IPS DF 4.7 (cell line): ENCODE results near the gene DNHD1.

Source experiments
- DNase-seq: peaks from one replicate; pipeline ENCODE4 v3.0.0-alpha.2; 2013; ENCODE audit warnings: low spot score; ENCODE audit errors: extremely low read depth

DNHD1 gene

GRCh38 chr11:6531267-6531752, 34.2 kb downstream of the DNHD1 start:
- peak; percentile 30 for DNase-seq

GRCh38 chr11:6538456-6538855, 41.4 kb downstream of the DNHD1 start:
- no peak for DNase-seq

DNA sequence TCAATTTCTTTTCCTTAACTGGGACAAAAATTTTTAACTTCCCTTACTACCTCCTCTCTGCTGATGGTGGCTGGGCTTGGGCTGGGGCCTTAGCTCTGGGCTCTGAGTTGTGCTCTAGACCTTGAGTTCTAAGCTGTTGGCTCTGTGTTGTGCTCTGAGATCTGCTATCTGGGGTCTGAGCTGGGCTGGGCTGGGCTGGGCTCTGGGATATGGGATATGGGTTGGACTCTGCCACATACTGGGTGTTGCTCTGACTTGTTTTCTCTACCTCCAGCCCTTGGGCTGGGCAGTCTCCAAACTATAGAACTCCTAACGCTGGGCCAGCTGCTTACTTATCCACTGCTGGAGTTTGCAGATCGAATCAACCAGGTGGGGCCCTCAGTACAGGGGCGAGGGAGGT, 41.9 kb downstream of the DNHD1 start:
- no peak for DNase-seq

GRCh38 chr11:6539748-6540268, 42.7 kb downstream of the DNHD1 start:
- no peak for DNase-seq

DNA sequence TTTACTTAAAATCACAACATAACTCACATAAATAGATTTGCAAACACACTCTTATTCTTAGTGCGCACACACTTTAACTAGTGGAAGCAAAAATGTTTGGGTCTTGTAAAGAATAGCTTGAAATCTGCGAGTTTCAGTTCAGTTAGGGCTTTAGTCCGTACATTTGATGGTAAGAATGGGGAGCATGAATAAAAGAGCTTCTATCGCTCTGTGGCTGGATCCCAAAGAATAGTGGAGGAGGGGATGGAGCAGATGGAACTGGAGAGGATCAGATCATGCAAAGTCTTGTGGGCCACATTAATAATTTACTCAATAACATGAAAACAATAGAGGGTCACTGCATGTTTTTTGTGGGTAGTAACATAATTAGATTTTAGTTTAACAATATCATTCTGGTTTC, 44.3 kb downstream of the DNHD1 start:
- no peak for DNase-seq

DNA sequence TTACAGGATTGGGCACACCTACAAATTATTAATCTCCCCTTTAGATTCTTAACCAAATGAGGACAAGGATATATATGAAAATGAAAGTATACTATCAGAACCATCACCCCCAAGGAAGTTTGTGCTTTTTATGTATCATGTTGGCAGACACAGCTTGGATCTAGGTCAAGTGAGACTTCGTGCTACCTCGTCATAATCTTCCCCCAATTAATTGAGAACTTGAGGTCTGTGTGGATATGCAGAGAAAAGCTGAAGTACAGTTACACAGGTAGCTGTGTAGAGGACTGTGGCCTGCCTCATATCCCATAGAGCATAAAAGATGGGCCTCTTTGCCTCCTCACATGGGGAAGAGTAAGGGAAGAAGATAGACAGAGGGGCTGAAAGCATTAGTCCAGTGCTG, 45.6 kb downstream of the DNHD1 start:
- no peak for DNase-seq

DNA sequence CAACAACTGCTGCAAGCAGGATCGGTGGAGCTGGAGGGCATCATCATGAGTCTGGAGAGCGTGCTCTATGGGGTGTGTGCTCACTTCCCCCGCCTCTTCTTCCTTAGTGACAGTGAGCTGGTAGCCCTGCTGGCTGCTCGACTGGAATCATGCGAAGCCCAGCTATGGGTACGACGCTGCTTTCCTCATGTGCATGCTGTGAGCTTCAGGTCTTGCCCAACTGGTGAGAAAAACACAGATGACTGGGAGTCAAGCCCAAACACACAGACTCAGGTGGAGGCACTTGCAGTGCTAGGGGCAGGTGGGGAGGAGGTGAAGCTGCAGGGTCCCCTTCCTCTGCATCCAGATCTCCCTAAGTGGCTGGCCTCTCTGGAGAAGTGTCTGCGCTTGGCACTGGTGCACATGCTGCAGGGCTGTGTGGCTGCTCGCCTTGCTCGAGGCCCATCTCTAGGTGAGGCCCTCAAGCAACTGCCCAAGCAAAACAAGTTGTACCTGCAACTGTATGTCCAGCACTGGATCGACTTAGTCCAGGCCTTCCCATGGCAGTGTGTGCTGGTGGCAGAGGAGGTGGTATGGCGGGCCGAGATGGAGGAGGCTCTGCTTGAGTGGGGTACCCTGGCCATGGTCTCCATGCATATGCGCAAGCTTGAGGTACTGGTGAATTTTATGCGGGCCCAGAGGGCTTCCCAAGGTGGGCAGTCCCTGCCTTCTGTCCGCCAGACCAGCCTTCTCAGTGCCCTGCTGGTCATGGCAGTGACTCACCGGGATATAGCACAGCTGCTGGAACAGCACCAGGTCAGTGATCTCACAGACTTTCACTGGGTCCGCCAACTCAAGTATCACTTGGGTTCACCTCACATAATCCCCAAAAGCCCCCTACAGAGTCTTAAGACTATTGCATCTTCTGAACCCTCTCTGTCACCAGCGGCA, 48.1 kb downstream of the DNHD1 start:
- no peak for DNase-seq

DNA sequence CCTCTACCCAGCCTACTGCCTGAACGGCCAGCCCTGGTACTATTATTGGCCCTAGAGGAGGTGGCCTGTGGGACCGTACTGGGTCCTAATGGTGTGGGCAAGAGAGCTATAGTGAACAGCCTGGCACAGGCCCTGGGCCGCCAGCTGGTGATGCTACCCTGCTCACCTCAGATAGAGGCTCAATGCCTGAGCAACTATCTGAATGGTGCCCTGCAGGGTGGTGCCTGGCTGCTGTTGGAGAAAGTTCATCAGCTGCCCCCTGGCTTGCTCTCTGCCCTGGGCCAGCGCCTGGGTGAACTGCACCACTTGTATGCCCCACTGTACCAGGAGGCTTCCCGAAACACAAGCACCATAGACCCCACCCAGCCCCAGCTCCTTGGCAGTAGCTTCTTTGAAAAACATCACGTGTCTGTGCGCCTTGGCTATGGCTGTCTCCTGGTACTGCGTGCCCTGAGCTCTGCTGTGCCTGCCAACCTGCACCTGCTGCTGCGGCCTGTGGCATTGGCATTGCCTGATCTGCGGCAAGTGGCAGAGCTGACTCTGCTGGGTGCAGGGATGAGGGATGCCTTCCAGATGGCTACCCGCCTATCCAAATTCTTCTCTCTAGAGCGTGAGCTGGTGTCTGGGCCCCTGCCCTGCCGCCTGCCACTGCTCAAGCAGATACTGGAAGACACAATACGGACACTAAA, 49.0 kb downstream of the DNHD1 start:
- DNase-seq = no peak

GRCh38 chr11:6546735-6547134, 49.7 kb downstream of the DNHD1 start:
- DNase-seq = no peak

GRCh38 chr11:6547177-6547576, 50.1 kb downstream of the DNHD1 start:
- no peak for DNase-seq

- DNase-seq = no peak
Observed at GRCh38 chr11:6548121-6548520, 51.0 kb downstream of the DNHD1 start.

- no peak for DNase-seq
Observed at GRCh38 chr11:6548641-6549040, 51.6 kb downstream of the DNHD1 start.

GRCh38 chr11:6553634-6554033, 56.6 kb downstream of the DNHD1 start:
- DNase-seq = no peak

- DNase-seq = no peak
Observed at GRCh38 chr11:6554828-6555706, 58.0 kb downstream of the DNHD1 start.

GRCh38 chr11:6556139-6556949, 59.3 kb downstream of the DNHD1 start:
- no peak for DNase-seq

DNA sequence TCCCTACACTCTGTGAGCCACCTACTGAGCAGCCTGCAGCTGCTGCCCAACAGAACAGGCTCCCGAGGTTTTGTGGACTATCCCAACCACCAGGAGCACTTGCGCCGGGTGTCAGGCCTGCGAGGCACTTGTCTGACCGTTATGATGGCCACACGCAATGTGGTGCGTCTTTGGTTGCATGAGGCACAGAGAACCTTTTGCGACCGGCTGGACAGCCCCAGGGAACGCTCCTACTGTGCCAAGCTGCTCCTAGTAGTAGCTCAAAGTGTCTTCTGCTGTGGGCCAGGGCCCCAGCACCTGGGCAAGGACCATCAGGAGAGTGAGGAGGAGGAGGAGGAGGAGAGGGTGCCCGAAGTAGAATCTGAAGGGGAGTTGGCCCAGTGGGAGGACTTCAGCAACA, 60.0 kb downstream of the DNHD1 start:
- DNase-seq = no peak

DNA sequence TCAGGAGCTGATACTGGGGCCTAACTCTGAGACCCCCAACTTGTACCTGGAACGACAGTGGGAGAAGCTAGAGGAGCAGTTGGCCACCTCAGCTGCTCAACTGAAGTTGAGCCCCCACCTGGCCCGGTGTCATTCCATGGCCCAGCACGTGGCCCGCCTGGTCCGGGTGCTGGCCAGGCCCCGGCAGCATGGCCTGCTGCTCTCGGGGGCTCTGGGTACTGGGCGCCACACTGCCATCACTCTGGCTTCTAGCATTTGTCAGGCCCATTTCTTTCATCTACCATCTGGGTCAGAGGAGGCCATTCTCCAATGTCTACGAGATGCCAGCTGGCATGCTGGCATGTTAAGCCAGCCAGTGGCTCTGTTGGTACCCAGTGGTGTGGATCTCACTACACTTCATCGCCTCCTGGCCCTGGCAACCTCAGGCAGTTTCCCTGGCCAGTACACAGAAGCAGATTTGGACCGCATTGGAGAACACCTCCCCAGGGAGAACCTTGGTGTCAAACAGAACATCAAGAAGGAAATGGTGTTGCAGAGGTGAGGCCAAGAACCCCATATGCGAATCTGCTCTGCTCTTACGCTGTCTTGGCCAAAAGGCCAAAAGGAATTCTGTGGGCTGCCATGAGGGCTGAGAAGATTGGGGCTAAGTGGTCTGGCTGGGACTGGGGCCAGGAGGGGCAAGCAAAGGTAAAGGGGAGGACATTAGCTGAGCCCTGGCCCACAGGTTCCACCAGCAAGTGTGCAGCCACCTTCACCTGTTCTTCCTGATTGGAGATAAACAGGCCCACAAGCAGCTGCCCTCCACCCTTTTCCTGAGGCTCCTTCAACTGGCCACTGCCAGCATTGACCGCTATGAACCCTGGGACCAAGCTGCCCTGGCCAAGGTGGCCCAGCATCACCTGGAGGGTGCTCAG, 60.9 kb downstream of the DNHD1 start:
- no peak for DNase-seq

GRCh38 chr11:6559369-6559768, 62.3 kb downstream of the DNHD1 start:
- DNase-seq = no peak

DNA sequence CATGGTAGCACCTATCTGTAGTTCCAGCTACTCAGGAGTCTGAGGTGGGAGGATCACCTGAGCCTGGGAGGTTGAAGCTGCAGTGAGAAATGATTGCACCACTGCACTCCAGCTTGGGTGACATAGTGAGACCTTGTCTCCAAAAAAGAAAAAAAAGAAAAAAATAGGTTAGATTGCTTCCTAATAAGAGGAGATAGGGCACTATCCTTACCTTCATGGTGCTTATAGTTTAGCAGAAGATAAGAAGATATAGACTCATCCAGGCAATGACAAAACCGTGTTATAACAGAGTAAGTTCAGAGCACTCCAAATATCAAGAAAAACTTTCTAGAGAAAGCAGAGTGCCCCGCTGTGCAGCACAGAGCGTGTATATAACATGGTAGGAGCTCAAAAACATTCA, 64.2 kb downstream of the DNHD1 start:
- no peak for DNase-seq
